SK-N-SH (cell line): Measurements from ENCODE around the gene RFX3. TPM values are rescaled to one million over a fixed set of nuclear protein-coding genes. Genes with fewer than 3 reads are reported as not detected.

Source experiments
- CTCF ChIA-PET: fragments of 300-600, 350-600 bp; formaldehyde crosslinking; extraction: SDS; loops from one replicate; lab custom pipeline; 2021; lab: Yijun Ruan, JAX
- POLR2A ChIA-PET: fragments of 350-600 bp; sonication (Branson Sonifier 250); formaldehyde crosslinking; extraction: SDS; loops from one replicate; lab custom pipeline; 2020; ENCODE audit warnings: antibody characterized with exemption, inconsistent platforms; lab: Yijun Ruan, JAX
- DNase-seq: peaks from one replicate; pipeline ENCODE4 v3.0.0; 2012
- H2AFZ ChIP-seq: fragments of 200-600 bp; sonication (generic); 2 replicates; pipeline ENCODE4 v1.8.1; 2016; ENCODE audit warnings: antibody characterized with exemption, mild to moderate bottlenecking, low read depth
- H3F3A ChIP-seq: fragments of 200-600 bp; sonication (generic); replicated peaks from 2 replicates; pipeline ENCODE3; 2016; ENCODE audit warnings: antibody characterized with exemption, mild to moderate bottlenecking; ENCODE audit not compliant: insufficient read depth
- H3K27ac ChIP-seq, 2 experiments: fragments of 200-500 bp in 1 of 2; fragments of 200-600 bp in 1 of 2; sonication (Bioruptor generic) in 1 of 2; sonication (generic), shearing (Covaris generic) in 1 of 2; 2 replicates each; pipeline versions ENCODE4 v1.5.1 to v1.6.1; 2014 to 2016; ENCODE audit warnings: low read depth in 2 of 2, inconsistent platforms in 1 of 2, low read length in 1 of 2, mild to moderate bottlenecking in 1 of 2, mixed read lengths in 1 of 2
- H3K27me3 ChIP-seq: fragments of 200-600 bp; sonication (generic), shearing (Covaris generic); 2 replicates; pipeline ENCODE4 v1.6.1; 2016; ENCODE audit warnings: mixed run types; ENCODE audit not compliant: insufficient read depth
- H3K36me3 ChIP-seq, 2 experiments: fragments of 200-500 bp in 1 of 2; fragments of 200-600 bp in 1 of 2; sonication (Bioruptor generic) in 1 of 2; sonication (generic) in 1 of 2; replicated peaks in 1 of 2; 2 replicates each; pipeline versions ENCODE3 to v1.5.1; 2014 to 2016; ENCODE audit warnings: low read length in 1 of 2, mild to moderate bottlenecking in 1 of 2; ENCODE audit not compliant: insufficient read depth in 2 of 2, control insufficient read depth in 1 of 2
- H3K4me1 ChIP-seq, 2 experiments: fragments of 200-500 bp in 1 of 2; fragments of 200-600 bp in 1 of 2; sonication (Bioruptor generic) in 1 of 2; sonication (generic), shearing (Covaris generic) in 1 of 2; 2 replicates each; pipeline versions ENCODE4 v1.5.1 to v1.6.1; 2014 to 2016; ENCODE audit warnings: low read depth in 1 of 2, low read length in 1 of 2, mixed run types in 1 of 2; ENCODE audit not compliant: insufficient read depth in 2 of 2, control insufficient read depth in 1 of 2
- H3K4me2 ChIP-seq: fragments of 200-600 bp; sonication (generic), shearing (Covaris generic); 2 replicates; pipeline ENCODE4 v1.6.1; 2017; ENCODE audit warnings: mixed run types
- H3K4me3 ChIP-seq, 2 experiments: fragments of 200-500 bp in 1 of 2; fragments of 200-600 bp in 1 of 2; sonication (Bioruptor generic) in 1 of 2; sonication (generic), shearing (Covaris generic) in 1 of 2; 2 replicates each; pipeline versions ENCODE4 v1.5.1 to v1.8.1; 2014 to 2016; ENCODE audit warnings: low read depth in 2 of 2, inconsistent platforms in 1 of 2, low read length in 1 of 2, mild to moderate bottlenecking in 1 of 2, mixed read lengths in 1 of 2, moderate library complexity in 1 of 2
- H3K79me2 ChIP-seq: fragments of 200-600 bp; sonication (generic); 2 replicates; pipeline ENCODE4 v1.8.1; 2017; ENCODE audit warnings: mild to moderate bottlenecking; ENCODE audit not compliant: insufficient read depth
- H3K9ac ChIP-seq: fragments of 200-600 bp; sonication (generic); 2 replicates; pipeline ENCODE4 v1.6.1; 2017; ENCODE audit warnings: mixed run types
- H3K9me2 ChIP-seq: fragments of 200-600 bp; sonication (generic); 2 replicates; pipeline ENCODE4 v1.6.1; 2017; ENCODE audit warnings: mixed run types
- H3K9me3 ChIP-seq: fragments of 200-600 bp; sonication (generic); 2 replicates; pipeline ENCODE4 v1.6.1; 2017; ENCODE audit warnings: mixed run types, mild to moderate bottlenecking, moderate library complexity
- H4K20me1 ChIP-seq: fragments of 200-600 bp; sonication (generic); 2 replicates; pipeline ENCODE4 v1.6.1; 2017; ENCODE audit warnings: mild to moderate bottlenecking, mixed run types; ENCODE audit not compliant: insufficient read depth
- CHD2 ChIP-seq: fragments of 150-350 bp; IDR thresholded peaks from 2 replicates; pipeline ENCODE4 v1.6.1; 2018; ENCODE audit warnings: low read length; ENCODE audit not compliant: partially characterized antibody
- CTCF ChIP-seq: fragments of 200-600 bp; sonication (generic); IDR thresholded peaks from 2 replicates; pipeline ENCODE4 v1.6.1; 2017; ENCODE audit warnings: antibody characterized with exemption, mild to moderate bottlenecking, moderate library complexity
- EZH2phosphoT487 ChIP-seq: fragments of 200-600 bp; sonication (generic); IDR thresholded peaks from 2 replicates; pipeline ENCODE4 v1.6.1; 2017; ENCODE audit warnings: low read depth, mixed run types, mild to moderate bottlenecking, antibody characterized with exemption, moderate library complexity, borderline replicate concordance
- GABPA ChIP-seq: IDR thresholded peaks from 2 replicates; pipeline ENCODE4 v1.4.0; 2012; ENCODE audit warnings: low read depth, mild to moderate bottlenecking
- GATA2 ChIP-seq: sonication (generic); formaldehyde crosslinking; IDR thresholded peaks from 2 replicates; pipeline ENCODE4 v1.5.0; 2020; ENCODE audit warnings: mild to moderate bottlenecking, missing genetic modification reagents
- MAX ChIP-seq: IDR thresholded peaks from 2 replicates; pipeline ENCODE4 v1.4.0; 2012; ENCODE audit warnings: low read depth
- NFIC ChIP-seq: IDR thresholded peaks from 2 replicates; pipeline ENCODE4 v1.4.0; 2012; ENCODE audit warnings: borderline replicate concordance
- NRF1 ChIP-seq: IDR thresholded peaks from 2 replicates; pipeline ENCODE4 v1.6.1; 2012; ENCODE audit warnings: low read depth, mild to moderate bottlenecking, low read length
- PBX3 ChIP-seq: IDR thresholded peaks from 2 replicates; pipeline ENCODE4; 2012
- POLR2AphosphoS5 ChIP-seq: IDR thresholded peaks from 2 replicates; pipeline ENCODE4 v1.6.1; 2012; ENCODE audit warnings: low read depth, low read length
- RAD21 ChIP-seq: IDR thresholded peaks from 2 replicates; pipeline ENCODE4 v1.6.1; 2012; ENCODE audit warnings: mild to moderate bottlenecking, low read length
- REST ChIP-seq: IDR thresholded peaks from 2 replicates; pipeline ENCODE4 v1.6.1; 2012; ENCODE audit warnings: mild to moderate bottlenecking, low read depth, low read length, moderate library complexity
- SIN3A ChIP-seq: IDR thresholded peaks from 2 replicates; pipeline ENCODE4 v1.6.1; 2012; ENCODE audit warnings: low read depth, mild to moderate bottlenecking, low read length, moderate library complexity, borderline replicate concordance
- SMC3 ChIP-seq: IDR thresholded peaks from 2 replicates; pipeline ENCODE4 v1.6.1; 2012; ENCODE audit warnings: low read depth, low read length, improper control_type of control experiment
- TAF1 ChIP-seq: IDR thresholded peaks from 2 replicates; pipeline ENCODE4 v1.6.1; 2012; ENCODE audit warnings: low read depth, mild to moderate bottlenecking, low read length, moderate library complexity, borderline replicate concordance
- USF2 ChIP-seq: fragments of 150-350 bp; IDR thresholded peaks from 2 replicates; pipeline ENCODE4 v1.6.1; 2017; ENCODE audit warnings: antibody characterized with exemption, low read length, low read depth, borderline replicate concordance
- YY1 ChIP-seq: IDR thresholded peaks from 2 replicates; pipeline ENCODE4 v1.4.0; 2012; ENCODE audit warnings: low read depth, mild to moderate bottlenecking
- ZBTB33 ChIP-seq: IDR thresholded peaks from 2 replicates; pipeline ENCODE4 v1.4.0; 2012; ENCODE audit warnings: low read depth, borderline replicate concordance
- WGBS: methylation state at CpG from one replicate; pipeline ENCODE4 v1.1.6; 2017; ENCODE audit warnings: low lambda C conversion rate; 5-methylcytosine and 5-hydroxymethylcytosine counted together
- polyA plus RNA-seq, 3 experiments: library from polyadenylated mRNA; depleted of rRNA; stranded (reverse); fragments of >200 nt; gene quantifications; 2 replicates each; pipeline ENCODE4 v1.2.3, GENCODE V29; 2012

Gene RFX3
- polyA plus RNA-seq, 1 of the 3 experiments (the other 2 are of a cell fraction), result 1.7 TPM

- H3K27me3 ChIP-seq, result no peaks in the 10 kb centered on the region
- ChIA-PET POLR2A (no interaction called here), CTCF (no interaction called here)
- TF ChIP-seq POLR2AphosphoS5 (no peak), YY1 (no peak)
- no peaks in the 10 kb centered on the region for H3K9me2 ChIP-seq
- no peaks in the 10 kb centered on the region for H3K9me3 ChIP-seq
- peaks cover 0 to 10% of the 10 kb centered on the region in 2 experiments for H3K4me1 ChIP-seq
- H2AFZ ChIP-seq, result no peak overlapping the region
- H4K20me1 ChIP-seq, result no peaks in the 10 kb centered on the region
- peaks cover 5% of the 10 kb centered on the region for H3F3A ChIP-seq
- H3K4me2 ChIP-seq, result no peak overlapping the region
- no peaks in the 10 kb centered on the region for H3K36me3 ChIP-seq
- no peak overlapping the region; a peak in 1 of 4 replicates for H3K27ac ChIP-seq
- no peak for DNase-seq
- H3K9ac ChIP-seq, result no peak overlapping the region
- no peak overlapping the region for H3K4me3 ChIP-seq
- no peaks in the 10 kb centered on the region for H3K79me2 ChIP-seq
Measured at GRCh38 chr9:3457175-3457574, 68.6 kb downstream of the RFX3 start.

- Histone ChIP-seq H3K4me1 (peaks cover 0 to 10% of the 10 kb centered on the region in 2 experiments), H3K27ac (no peak overlapping the region), H3K9me2 (no peaks in the 10 kb centered on the region), H3K9ac (no peak overlapping the region), H3K79me2 (no peaks in the 10 kb centered on the region), H3F3A (peaks cover 5% of the 10 kb centered on the region), H3K36me3 (no peaks in the 10 kb centered on the region), H3K4me2 (no peak overlapping the region), H2AFZ (no peak overlapping the region), H4K20me1 (no peaks in the 10 kb centered on the region), H3K27me3 (no peaks in the 10 kb centered on the region), H3K4me3 (no peak overlapping the region), H3K9me3 (no peaks in the 10 kb centered on the region)
- 94% methylated on average over 3 of the region's 3 CpGs for WGBS
- DNase-seq, result no peak
- CTCF ChIA-PET, result interaction anchor here (0.5 to 2.8 kb wide), 3 partner anchors 12 to 463 kb away, joined by 3 to 12 read pairs (median 5); no protein-coding TSS in a partner anchor
- POLR2A ChIA-PET, result no interaction called here
- no peak for TF ChIP-seq YY1
- no peak for TF ChIP-seq USF2
- TF ChIP-seq SMC3, result no peak
- TF ChIP-seq CTCF, result no peak
- TF ChIP-seq NRF1, result no peak
- TF ChIP-seq TAF1, result no peak
- TF ChIP-seq REST, result no peak
- TF ChIP-seq GATA2 (CRISPR knock-in tag), result no peak
- no peak for TF ChIP-seq PBX3
- no peak for TF ChIP-seq CHD2
- no peak for TF ChIP-seq RAD21
- no peak for TF ChIP-seq MAX
- TF ChIP-seq EZH2phosphoT487, result no peak
- no peak for TF ChIP-seq ZBTB33
- no peak for TF ChIP-seq GABPA
- no peak for TF ChIP-seq NFIC
- no peak for TF ChIP-seq SIN3A
Measured at GRCh38 chr9:3455717-3456116, 70.1 kb downstream of the RFX3 start.
